Hepatocyte (in vitro differentiated cells): ENCODE measurements around the gene PLXNB1. TPM values are rescaled to one million over a fixed set of nuclear protein-coding genes. Genes with fewer than 3 reads are reported as not detected.

ENCODE experiments used
- DNase-seq: peaks from one replicate; pipeline ENCODE4 v3.0.0-alpha.2; 2016; ENCODE audit warnings: low spot score
- H2AFZ ChIP-seq: fragments of 200-600 bp; sonication (generic); 2 replicates; pipeline ENCODE4 v1.6.0; 2016; ENCODE audit warnings: antibody characterized with exemption, mild to moderate bottlenecking
- H3K27ac ChIP-seq: fragments of 200-600 bp; sonication (generic); 2 replicates; pipeline ENCODE4 v1.5.1; 2016; ENCODE audit warnings: mild to moderate bottlenecking
- H3K27me3 ChIP-seq: fragments of 200-600 bp; sonication (generic); 2 replicates; pipeline ENCODE4 v1.6.1; 2016
- H3K36me3 ChIP-seq: fragments of 200-600 bp; sonication (generic); replicated peaks from 2 replicates; pipeline ENCODE4 v1.5.1; 2016; ENCODE audit warnings: low read depth; ENCODE audit not compliant: insufficient read depth
- H3K4me1 ChIP-seq: fragments of 200-600 bp; sonication (generic); 2 replicates; pipeline ENCODE4 v1.5.1; 2016; ENCODE audit warnings: mild to moderate bottlenecking, moderate library complexity; ENCODE audit not compliant: insufficient read depth
- H3K4me2 ChIP-seq: fragments of 200-600 bp; sonication (generic); 2 replicates; pipeline ENCODE4 v1.6.0; 2016
- H3K4me3 ChIP-seq: fragments of 200-600 bp; sonication (generic); 2 replicates; pipeline ENCODE4 v1.5.1; 2016; ENCODE audit warnings: mild to moderate bottlenecking
- H3K79me2 ChIP-seq: fragments of 200-600 bp; sonication (generic); 2 replicates; pipeline ENCODE4 v1.6.0; 2017; ENCODE audit warnings: mild to moderate bottlenecking
- H3K9me2 ChIP-seq: fragments of 200-600 bp; sonication (generic); replicated peaks from 2 replicates; pipeline ENCODE4 v1.6.0; 2017; ENCODE audit warnings: mild to moderate bottlenecking; ENCODE audit not compliant: insufficient read depth
- H3K9me3 ChIP-seq: fragments of 200-600 bp; sonication (generic); 2 replicates; pipeline ENCODE4 v1.5.1; 2016; ENCODE audit warnings: low read depth, mild to moderate bottlenecking
- H4K20me1 ChIP-seq: fragments of 200-600 bp; sonication (generic); 2 replicates; pipeline ENCODE4 v1.6.0; 2016; ENCODE audit warnings: mild to moderate bottlenecking; ENCODE audit not compliant: insufficient read depth, poor library complexity, severe bottlenecking
- EZH2 ChIP-seq: fragments of 200-600 bp; sonication (generic); IDR thresholded peaks from 2 replicates; pipeline ENCODE4 v1.6.1; 2016; ENCODE audit warnings: antibody characterized with exemption, mild to moderate bottlenecking, borderline replicate concordance
- EZH2phosphoT487 ChIP-seq: fragments of 200-600 bp; sonication (generic); IDR thresholded peaks from one replicate; pipeline ENCODE4 v1.6.1; 2018; ENCODE audit warnings: antibody characterized with exemption, mild to moderate bottlenecking, low read depth, moderate library complexity; ENCODE audit not compliant: unreplicated experiment, severe bottlenecking
- WGBS: methylation state at CpG from one replicate; pipeline ENCODE4 v1.1.6; 2016; ENCODE audit warnings: low lambda C conversion rate; ENCODE audit errors: missing lambda C conversion rate; 5-methylcytosine and 5-hydroxymethylcytosine counted together
- polyA plus RNA-seq: library from polyadenylated mRNA; unstranded; fragments of >200 nt; fragmentation: Nextera tagmentation; extraction: Ambion mirVana; gene quantifications from 2 replicates; pipeline ENCODE4 v1.2.1, GENCODE V29; 2016
- total RNA-seq: library from RNA; depleted of rRNA; stranded (reverse); fragments of >200 nt; gene quantifications from 2 replicates; pipeline ENCODE4 v1.2.3, GENCODE V29; 2014
- TF ChIP-seq, protein P1 (sequence below): fragments of 200-600 bp; sonication (generic); IDR thresholded peaks from 2 replicates; pipeline ENCODE4 v1.5.1; 2016; ENCODE audit warnings: antibody characterized with exemption, mild to moderate bottlenecking; ENCODE audit not compliant: poor library complexity

PLXNB1 gene
- total and polyA plus RNA-seq, 2 experiments from 2014 or later, result 71.3 to 74.5 TPM

GRCh38 chr3:48477959-48478520 lies 48.2 kb upstream of the PLXNB1 start:
- Histone ChIP-seq H3K79me2 (no peaks in the 10 kb centered on the region), H3K4me3 (no peak overlapping the region), H3K4me1 (peaks cover 14% of the 10 kb centered on the region), H3K9me2 (no peaks in the 10 kb centered on the region), H3K27ac (no peak overlapping the region), H3K9me3 (no peaks in the 10 kb centered on the region), H2AFZ (no peak overlapping the region), H3K4me2 (no peak overlapping the region), H4K20me1 (no peaks in the 10 kb centered on the region), H3K36me3 (no peaks in the 10 kb centered on the region), H3K27me3 (no peaks in the 10 kb centered on the region)
- DNase-seq, result no peak
- 82% methylated on average over 9 of the region's 9 CpGs for WGBS
- TF ChIP-seq EZH2phosphoT487, result no peak
- TF ChIP-seq, protein P1, sequence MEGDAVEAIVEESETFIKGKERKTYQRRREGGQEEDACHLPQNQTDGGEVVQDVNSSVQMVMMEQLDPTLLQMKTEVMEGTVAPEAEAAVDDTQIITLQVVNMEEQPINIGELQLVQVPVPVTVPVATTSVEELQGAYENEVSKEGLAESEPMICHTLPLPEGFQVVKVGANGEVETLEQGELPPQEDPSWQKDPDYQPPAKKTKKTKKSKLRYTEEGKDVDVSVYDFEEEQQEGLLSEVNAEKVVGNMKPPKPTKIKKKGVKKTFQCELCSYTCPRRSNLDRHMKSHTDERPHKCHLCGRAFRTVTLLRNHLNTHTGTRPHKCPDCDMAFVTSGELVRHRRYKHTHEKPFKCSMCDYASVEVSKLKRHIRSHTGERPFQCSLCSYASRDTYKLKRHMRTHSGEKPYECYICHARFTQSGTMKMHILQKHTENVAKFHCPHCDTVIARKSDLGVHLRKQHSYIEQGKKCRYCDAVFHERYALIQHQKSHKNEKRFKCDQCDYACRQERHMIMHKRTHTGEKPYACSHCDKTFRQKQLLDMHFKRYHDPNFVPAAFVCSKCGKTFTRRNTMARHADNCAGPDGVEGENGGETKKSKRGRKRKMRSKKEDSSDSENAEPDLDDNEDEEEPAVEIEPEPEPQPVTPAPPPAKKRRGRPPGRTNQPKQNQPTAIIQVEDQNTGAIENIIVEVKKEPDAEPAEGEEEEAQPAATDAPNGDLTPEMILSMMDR, result no peak
- TF ChIP-seq EZH2, result no peak

DNA sequence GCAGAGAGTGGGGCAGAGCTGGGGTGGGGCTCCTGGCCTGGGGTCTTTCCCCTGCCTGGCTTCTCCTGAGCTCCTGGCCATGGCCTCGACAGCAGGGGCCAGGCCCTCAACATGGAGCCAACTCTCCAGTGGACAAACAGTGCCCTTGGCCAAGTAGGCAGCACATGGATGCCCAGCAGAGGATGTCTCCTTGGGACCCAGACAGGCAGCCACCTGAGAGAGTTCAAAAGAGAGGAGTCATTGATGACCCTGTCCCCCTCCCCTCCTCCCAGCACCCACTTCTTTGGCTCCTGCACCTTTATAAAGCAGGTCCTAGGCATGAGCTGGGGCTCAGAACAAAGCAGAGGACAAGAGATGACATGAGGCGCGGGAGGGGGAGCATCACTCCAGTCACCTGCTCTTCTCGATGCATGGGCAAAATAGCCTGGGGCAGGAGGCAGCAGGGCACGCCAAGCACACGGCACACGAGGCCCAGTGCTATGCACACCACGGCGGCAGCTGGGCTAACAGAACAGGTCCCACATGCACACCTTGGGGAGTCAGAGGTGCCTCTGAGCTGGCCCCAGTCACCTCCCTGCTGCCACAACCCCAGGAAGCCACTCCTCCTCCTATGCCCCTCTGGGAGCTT lies 46.7 kb upstream of the PLXNB1 start:
- no peak overlapping the region for H3K4me3 ChIP-seq
- H3K4me2 ChIP-seq, result no peak overlapping the region
- no peak overlapping the region for H2AFZ ChIP-seq
- no peaks in the 10 kb centered on the region for H4K20me1 ChIP-seq
- no peak for DNase-seq
- no peaks in the 10 kb centered on the region for H3K27me3 ChIP-seq
- H3K4me1 ChIP-seq, result peaks cover 23% of the 10 kb centered on the region
- no peaks in the 10 kb centered on the region for H3K9me2 ChIP-seq
- TF ChIP-seq, protein P1, result no peak
- no peak for TF ChIP-seq EZH2phosphoT487
- TF ChIP-seq EZH2, result no peak
- H3K27ac ChIP-seq, result no peak overlapping the region
- 92% methylated on average over 9 of the region's 9 CpGs for WGBS
- no peaks in the 10 kb centered on the region for H3K36me3 ChIP-seq
- H3K79me2 ChIP-seq, result peaks cover 11% of the 10 kb centered on the region
- H3K9me3 ChIP-seq, result no peaks in the 10 kb centered on the region

DNA sequence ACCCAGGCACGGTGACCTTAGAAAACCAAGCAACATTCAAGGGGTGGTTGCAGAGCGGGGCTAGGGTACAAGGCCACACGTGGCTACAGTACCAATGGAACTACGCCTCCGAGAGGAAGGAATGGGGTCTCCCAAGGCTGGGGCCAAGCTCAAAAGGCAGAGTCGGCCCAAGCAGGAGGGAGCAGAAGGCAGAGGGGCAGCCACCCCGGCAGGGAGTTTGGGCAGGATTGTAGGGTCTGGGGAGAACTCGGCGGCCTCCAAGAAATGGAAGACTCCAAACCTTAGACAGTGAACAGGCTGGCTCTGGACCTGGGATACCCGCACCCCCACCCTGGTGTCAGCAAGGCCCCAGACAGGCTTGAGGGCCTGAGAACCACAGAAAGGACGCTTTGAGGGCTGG lies 45.3 kb upstream of the PLXNB1 start:
- H4K20me1 ChIP-seq, result no peaks in the 10 kb centered on the region
- no peaks in the 10 kb centered on the region for H3K9me2 ChIP-seq
- no peak overlapping the region for H3K4me2 ChIP-seq
- H3K79me2 ChIP-seq, result peaks cover 24% of the 10 kb centered on the region
- DNase-seq, result no peak
- no peaks in the 10 kb centered on the region for H3K36me3 ChIP-seq
- TF ChIP-seq EZH2, result no peak
- TF ChIP-seq, protein P1, result no peak
- no peak for TF ChIP-seq EZH2phosphoT487
- no peaks in the 10 kb centered on the region for H3K9me3 ChIP-seq
- H3K27me3 ChIP-seq, result no peaks in the 10 kb centered on the region
- 85% methylated on average over 11 of the region's 11 CpGs for WGBS
- H3K27ac ChIP-seq, result peak overlapping the region; percentile 65
- no peak overlapping the region for H3K4me3 ChIP-seq
- peaks cover 33% of the 10 kb centered on the region for H3K4me1 ChIP-seq
- H2AFZ ChIP-seq, result no peak overlapping the region
